K562 (cell line): Measurements from ENCODE around the gene TMEM151A. TPM values are rescaled to one million over a fixed set of nuclear protein-coding genes. Genes with fewer than 3 reads are reported as not detected.

Experiments
- ATF2 ChIP-seq: sonication (generic); formaldehyde crosslinking; IDR thresholded peaks from 2 replicates; pipeline ENCODE4 v1.8.1; 2022; ENCODE audit warnings: missing genetic modification reagents
- CHD1 ChIP-seq: fragments of 200-600 bp; sonication (generic); IDR thresholded peaks from one replicate; pipeline ENCODE4 v1.6.1; 2012; ENCODE audit warnings: mild to moderate bottlenecking, moderate library complexity, low read length, inconsistent platforms
- CHD7 ChIP-seq: fragments of 200-600 bp; sonication (generic); IDR thresholded peaks from one replicate; pipeline ENCODE4 v1.6.1; 2012; ENCODE audit warnings: mild to moderate bottlenecking, low read depth, low read length, inconsistent platforms
- ESRRB ChIP-seq: fragments of 250-450 bp; sonication (Bioruptor Pico); IDR thresholded peaks from 2 replicates; pipeline ENCODE4 v1.5.0; 2020; ENCODE audit warnings: mild to moderate bottlenecking, moderate library complexity, borderline replicate concordance
- GATA2 ChIP-seq: sonication (generic); formaldehyde crosslinking; IDR thresholded peaks from 2 replicates; pipeline ENCODE4 v1.4.0; 2020; ENCODE audit warnings: mild to moderate bottlenecking, missing genetic modification reagents
- HDAC8 ChIP-seq: fragments of 450-650 bp; IDR thresholded peaks from 2 replicates; pipeline ENCODE4 v1.6.1; 2016; ENCODE audit warnings: mild to moderate bottlenecking, missing genetic modification characterization, moderate library complexity, missing compliant biosample characterization
- KAT8 ChIP-seq: fragments of 450-650 bp; IDR thresholded peaks from 2 replicates; pipeline ENCODE4 v1.6.1; 2016; ENCODE audit warnings: low read depth, mild to moderate bottlenecking
- MAFK ChIP-seq: IDR thresholded peaks from 2 replicates; pipeline ENCODE4 v1.6.1; 2011; ENCODE audit warnings: low read length, improper control_type of control experiment
- MIER1 ChIP-seq: fragments of 450-650 bp; IDR thresholded peaks from 2 replicates; pipeline ENCODE4 v1.6.1; 2016; ENCODE audit warnings: antibody characterized with exemption, mild to moderate bottlenecking, low read depth
- NONO ChIP-seq, 2 experiments: fragments of 200-400 bp in 1 of 2; fragments of 450-650 bp in 1 of 2; formaldehyde crosslinking in 1 of 2; IDR thresholded peaks; 2 replicates each; pipeline ENCODE4 v1.6.1; 2017; ENCODE audit warnings: low read depth in 2 of 2, mild to moderate bottlenecking in 2 of 2, moderate library complexity in 2 of 2, low read length in 1 of 2
- USF1 ChIP-seq: sonication (generic); formaldehyde crosslinking; IDR thresholded peaks from 2 replicates; pipeline ENCODE4 v1.9.0; 2022; ENCODE audit warnings: mild to moderate bottlenecking, missing genetic modification reagents
- ZNF165 ChIP-seq: fragments of 250-450 bp; sonication (Bioruptor Pico); IDR thresholded peaks from 2 replicates; pipeline ENCODE4 v1.4.0; 2020; ENCODE audit warnings: borderline replicate concordance
- polyA plus RNA-seq, 8 experiments: library from polyadenylated mRNA; depleted of rRNA in 4 of 8; stranded (reverse) in 5 of 8; unstranded in 3 of 8; fragments of >200 nt; fragmentation: Nextera tagmentation in 2 of 8; fragmentation: Illumina TruSeq in 1 of 8; extraction: Ambion mirVana in 2 of 8; extraction: Trizol in 1 of 8; gene quantifications; 2 replicates each; pipeline versions ENCODE4 v1.2.1 to v1.2.3, GENCODE V29; 2011 to 2014; ENCODE audit warnings: inconsistent platforms in 1 of 8, missing spikeins in 1 of 8
- total RNA-seq, 7 experiments: library from RNA; depleted of rRNA in 6 of 7; stranded (reverse); fragments of >200 nt in 6 of 7; fragmentation: Illumina TruSeq in 2 of 7; extraction: Trizol in 2 of 7; gene quantifications; 2 replicates each; pipeline versions ENCODE4 v1.2.1 to v1.2.3, GENCODE V29; 2011 to 2021; ENCODE audit warnings: low replicate concordance in 1 of 7

TMEM151A gene
- total and polyA plus RNA-seq, 9 of the 15 experiments (the other 6 are each of a cell fraction or from before 2014, with no cell fraction given): not detected

GRCh38 chr11:66289548-66290329, 2.0 kb upstream of the TMEM151A start (continued):
- TF ChIP-seq ZNF165 (CRISPR knock-in tag) (no peak), CHD7 (no peak), USF1 (no peak), HDAC8 (0 out of 2 replicates have a peak, but pooled peaks have one; percentile 49), NONO (IDR thresholded peaks at IDR 0.05; ENCODE audit: low read depth in 2 of 2, low read length in 1 of 2) (no peak), KAT8 (no peak), ATF2 (no peak), CHD1 (peak; percentile 5), MAFK (no peak), MIER1 (peak; percentile 99), GATA2 (no peak), ESRRB (CRISPR knock-in tag) (no peak)
